Epithelial cell of esophagus (primary cell): ENCODE data around the gene ACBD5.
"Not testable (repeated sequence)": the region's sequence is repeated elsewhere in the genome, so short reads cannot be mapped to it uniquely, and the experiment has no call there.

ENCODE experiments used
- DNase-seq: peaks from one replicate; pipeline ENCODE4 v3.0.0; 2010; ENCODE audit warnings: low read depth
- H3K4me3 ChIP-seq: 2 replicates; pipeline ENCODE4 v1.5.1; 2011; ENCODE audit warnings: mild to moderate bottlenecking, low read length, control low read depth
- CTCF ChIP-seq: IDR thresholded peaks from 2 replicates; pipeline ENCODE4 v1.5.1; 2011; ENCODE audit warnings: low read depth, mild to moderate bottlenecking, low read length, control low read depth, inconsistent platforms; ENCODE audit not compliant: insufficient read depth; ENCODE audit errors: missing control alignments

Gene ACBD5

GRCh38 chr10:27169849-27170248 is 70.7 kb downstream of the ACBD5 start:
- no peak for TF ChIP-seq CTCF
- no peak for DNase-seq
- no peak overlapping the region for H3K4me3 ChIP-seq

GRCh38 chr10:27158421-27158820 is 82.2 kb downstream of the ACBD5 start:
- peak; percentile 34 for DNase-seq
- no peak overlapping the region for H3K4me3 ChIP-seq
- no peak for TF ChIP-seq CTCF

DNA sequence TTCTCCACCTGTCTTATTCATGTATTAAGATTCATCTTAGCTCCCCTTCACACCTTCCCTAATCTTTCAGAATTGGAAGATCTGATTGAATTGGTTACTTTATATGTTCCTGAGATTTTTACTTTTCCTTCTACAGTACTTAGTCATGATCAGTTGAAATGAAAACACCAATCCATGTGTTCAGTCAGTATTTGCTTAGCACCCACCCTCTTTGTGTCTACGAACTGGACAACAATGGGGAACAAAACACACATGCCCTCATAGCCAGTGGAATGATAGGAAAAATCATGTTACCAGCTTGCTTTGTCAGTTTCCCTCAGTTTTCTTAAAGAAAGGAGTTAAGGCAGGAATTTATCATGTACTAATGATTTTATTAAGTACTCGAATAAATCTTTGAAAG is 83.4 kb downstream of the ACBD5 start:
- TF ChIP-seq CTCF: no peak
- no peak overlapping the region for H3K4me3 ChIP-seq
- peak; percentile 17 for DNase-seq

DNA sequence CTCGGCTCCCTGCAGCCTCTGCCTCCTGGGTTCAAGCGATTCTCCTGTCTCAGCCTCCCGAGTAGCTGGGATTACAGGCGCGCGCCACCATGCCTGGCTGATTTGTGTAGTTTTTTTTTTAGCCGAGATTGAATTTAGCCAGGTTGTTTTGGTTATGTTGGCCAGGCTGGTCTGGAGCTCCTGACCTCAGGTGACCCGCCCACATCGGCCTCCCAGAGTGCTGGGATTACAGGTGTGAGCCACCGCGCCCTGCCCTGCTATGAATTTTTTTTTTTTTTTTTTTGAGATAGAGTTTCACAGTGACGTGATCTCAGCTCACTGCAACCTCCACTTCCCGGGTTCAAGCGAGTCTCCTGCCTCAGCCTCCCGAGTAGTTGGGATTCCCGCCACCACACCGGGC is 84.0 kb downstream of the ACBD5 start:
- peak overlapping the region; percentile 90 for H3K4me3 ChIP-seq
- not testable (repeated sequence) for DNase-seq

- no peak for TF ChIP-seq CTCF
- H3K4me3 ChIP-seq: peak within 1 kb of the TSS; percentile 90
- DNase-seq: peak; percentile 96
Observed at GRCh38 chr10:27155066-27155754, 85.4 kb downstream of the ACBD5 start, which contains the start of gene MASTL. MASTL (plus strand) TSS chr10:27155352; CDS start chr10:27155427, 75 bp downstream.

DNA sequence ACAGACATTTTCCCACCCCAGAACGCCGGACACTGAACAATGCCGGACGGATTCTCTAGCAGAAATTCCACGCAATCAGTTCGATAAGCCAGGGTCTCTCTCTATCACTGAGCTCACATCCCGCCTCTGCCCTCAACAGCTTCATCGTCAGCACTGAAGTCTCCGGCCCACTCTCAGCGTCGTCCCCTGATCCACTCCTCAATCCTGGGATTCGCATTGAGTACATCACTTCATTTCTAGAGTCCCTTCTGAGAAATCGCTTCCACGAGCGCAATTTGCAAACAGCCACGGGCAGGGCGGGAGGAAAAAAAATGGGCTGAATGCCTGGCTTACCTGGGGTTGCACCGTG is 86.8 kb downstream of the ACBD5 start:
- no peak for TF ChIP-seq CTCF
- H3K4me3 ChIP-seq: peak overlapping the region; percentile 90
- DNase-seq: peak; percentile 26

DNA sequence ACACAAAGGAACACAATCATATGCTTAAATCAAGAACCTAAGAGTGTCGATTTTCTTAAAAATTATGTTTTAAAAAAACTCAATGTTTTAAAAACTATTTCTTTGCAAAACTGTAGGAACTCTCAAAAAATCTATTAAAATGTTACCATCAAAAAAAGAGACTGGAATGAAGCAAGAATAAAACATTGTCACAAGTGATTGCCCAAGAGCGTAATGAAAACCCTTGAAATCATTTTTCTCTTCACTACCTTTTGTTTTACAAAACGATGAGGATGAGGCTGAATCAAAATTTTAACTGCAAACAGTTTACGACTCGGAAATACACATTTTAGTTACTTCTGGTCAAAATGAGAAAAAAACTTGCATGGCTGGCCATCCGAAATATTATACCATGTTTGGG is 87.3 kb downstream of the ACBD5 start:
- no peak for DNase-seq
- no peak for TF ChIP-seq CTCF

More for the DNA sequence above, 87.3 kb downstream of the ACBD5 start:
- peak overlapping the region; percentile 90 for H3K4me3 ChIP-seq
